Measurements from ENCODE around the gene HSP90AB1.

DNA sequence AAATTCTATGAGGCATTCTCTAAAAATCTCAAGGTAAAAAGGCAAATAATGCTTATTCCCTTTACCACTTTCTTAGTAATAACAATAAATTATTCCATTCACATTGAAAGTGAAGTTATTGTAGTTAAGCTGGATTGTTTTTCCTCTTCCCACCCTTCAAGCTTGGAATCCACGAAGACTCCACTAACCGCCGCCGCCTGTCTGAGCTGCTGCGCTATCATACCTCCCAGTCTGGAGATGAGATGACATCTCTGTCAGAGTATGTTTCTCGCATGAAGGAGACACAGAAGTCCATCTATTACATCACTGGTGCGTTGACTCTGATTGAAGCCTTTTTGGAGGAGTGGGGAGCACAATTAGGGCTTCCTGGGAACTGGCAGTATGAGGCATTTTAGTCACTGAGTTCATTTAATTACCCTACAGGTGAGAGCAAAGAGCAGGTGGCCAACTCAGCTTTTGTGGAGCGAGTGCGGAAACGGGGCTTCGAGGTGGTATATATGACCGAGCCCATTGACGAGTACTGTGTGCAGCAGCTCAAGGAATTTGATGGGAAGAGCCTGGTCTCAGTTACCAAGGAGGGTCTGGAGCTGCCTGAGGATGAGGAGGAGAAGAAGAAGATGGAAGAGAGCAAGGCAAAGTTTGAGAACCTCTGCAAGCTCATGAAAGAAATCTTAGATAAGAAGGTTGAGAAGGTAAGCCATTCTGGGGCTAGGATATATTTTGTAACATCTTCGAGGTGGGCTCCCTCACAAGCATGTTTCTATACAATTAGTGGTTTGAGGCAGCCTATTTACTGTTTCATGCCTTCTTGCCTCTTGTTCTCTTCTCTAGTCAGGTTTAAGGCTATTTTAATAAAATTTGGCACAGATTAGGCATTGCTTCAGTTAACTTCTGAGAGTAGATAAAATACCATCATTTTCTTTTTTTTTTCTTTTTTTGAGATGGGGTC lies 4.9 kb downstream of the HSP90AB1 start:
- TF ChIP-seq, protein P1, sequence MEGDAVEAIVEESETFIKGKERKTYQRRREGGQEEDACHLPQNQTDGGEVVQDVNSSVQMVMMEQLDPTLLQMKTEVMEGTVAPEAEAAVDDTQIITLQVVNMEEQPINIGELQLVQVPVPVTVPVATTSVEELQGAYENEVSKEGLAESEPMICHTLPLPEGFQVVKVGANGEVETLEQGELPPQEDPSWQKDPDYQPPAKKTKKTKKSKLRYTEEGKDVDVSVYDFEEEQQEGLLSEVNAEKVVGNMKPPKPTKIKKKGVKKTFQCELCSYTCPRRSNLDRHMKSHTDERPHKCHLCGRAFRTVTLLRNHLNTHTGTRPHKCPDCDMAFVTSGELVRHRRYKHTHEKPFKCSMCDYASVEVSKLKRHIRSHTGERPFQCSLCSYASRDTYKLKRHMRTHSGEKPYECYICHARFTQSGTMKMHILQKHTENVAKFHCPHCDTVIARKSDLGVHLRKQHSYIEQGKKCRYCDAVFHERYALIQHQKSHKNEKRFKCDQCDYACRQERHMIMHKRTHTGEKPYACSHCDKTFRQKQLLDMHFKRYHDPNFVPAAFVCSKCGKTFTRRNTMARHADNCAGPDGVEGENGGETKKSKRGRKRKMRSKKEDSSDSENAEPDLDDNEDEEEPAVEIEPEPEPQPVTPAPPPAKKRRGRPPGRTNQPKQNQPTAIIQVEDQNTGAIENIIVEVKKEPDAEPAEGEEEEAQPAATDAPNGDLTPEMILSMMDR (IDR thresholded peaks at IDR 0.05), result no peak
- no peak for TF ChIP-seq POLR2A (IDR thresholded peaks at IDR 0.05)
